Measurements from ENCODE around the gene TNFSF12. TPM values are rescaled to one million over a fixed set of nuclear protein-coding genes. Genes with fewer than 3 reads are reported as not detected.
A peak's percentile ranks its signal among the peaks of the same experiment; 100 is the strongest.

TNFSF12 gene
- polyA plus RNA-seq, 3 donors = 37.7 to 98.3 (median 50.2) TPM

- Mint-ChIP-seq H3K27me3 (ENCODE audit: low read depth in 3 of 3) (peaks cover 0 to 1% (median 1%) of the 10 kb centered on the region in 3 donors), H3K9me3 (no peaks in the 10 kb centered on the region), H3K4me3 (no peak overlapping the region), H3K36me3 (peaks cover 84 to 97% of the 10 kb centered on the region in 2 donors), H3K27ac (peak overlapping the region in 2 of 7 donors; percentile 48 to 74), H3K4me1 (no peaks in the 10 kb centered on the region)
- no peak overlapping the region for H3K27ac ChIP-seq (ENCODE audit: low read depth in 1 of 2, low read length in 2 of 2)
- no peak for DNase-seq
- no peaks in the 10 kb centered on the region for H3K9me3 ChIP-seq (replicated peaks in 1 of 2; ENCODE audit: control insufficient read depth in 1 of 2, insufficient read depth in 1 of 2, low read length in 2 of 2)
- 94% methylated on average over 14 of the region's 14 CpGs for WGBS (ENCODE audit: insufficient coverage)
- no peaks in the 10 kb centered on the region for H3K4me1 ChIP-seq (ENCODE audit: control insufficient read depth in 1 of 2, insufficient read depth in 2 of 2, low read length in 2 of 2)
- TF ChIP-seq CTCF (IDR thresholded peaks at IDR 0.05) = peak; percentile 40
- H3K79me2 ChIP-seq (ENCODE audit: insufficient read depth, low read length) = peaks cover 4% of the 10 kb centered on the region
- no peak overlapping the region for H2AFZ ChIP-seq (ENCODE audit: insufficient read depth, low read depth, low read length, poor library complexity, severe bottlenecking)
- no peak overlapping the region for H3K4me2 ChIP-seq (replicated peaks; ENCODE audit: extremely low read depth, low read length, poor library complexity, severe bottlenecking)
- intact Hi-C loops (cut with micrococcal nuclease) = loop anchor here in 1 of 2 donors (5.0 kb wide), 1 partner anchor 84 kb away; no protein-coding TSS in a partner anchor
- H3K27me3 ChIP-seq (ENCODE audit: control insufficient read depth in 2 of 2, insufficient read depth in 2 of 2, low read length in 2 of 2) = no peaks in the 10 kb centered on the region
- H3K4me3 ChIP-seq (replicated peaks in 1 of 3; ENCODE audit: low read depth in 2 of 3, low read length in 3 of 3) = no peak overlapping the region
- H3K9ac ChIP-seq (ENCODE audit: insufficient read depth, low read length, poor library complexity, severe bottlenecking) = no peak overlapping the region
- peaks cover 37% of the 10 kb centered on the region for H4K20me1 ChIP-seq (ENCODE audit: insufficient read depth, low read length)
- peaks cover 86 to 97% of the 10 kb centered on the region in 2 donors for H3K36me3 ChIP-seq (replicated peaks in 1 of 2; ENCODE audit: control insufficient read depth in 1 of 2, insufficient read depth in 2 of 2, low read length in 2 of 2)
Observed at GRCh38 chr17:7502987-7503386, 45.9 kb upstream of the TNFSF12 start.

GRCh38 chr17:7503521-7503920 is 45.3 kb upstream of the TNFSF12 start:
- Histone ChIP-seq H3K27ac (ENCODE audit: low read depth in 1 of 2, low read length in 2 of 2) (no peak overlapping the region), H3K4me3 (replicated peaks in 1 of 3; ENCODE audit: low read depth in 2 of 3, low read length in 3 of 3) (no peak overlapping the region), H2AFZ (ENCODE audit: insufficient read depth, low read depth, low read length, poor library complexity, severe bottlenecking) (no peak overlapping the region), H3K9me3 (replicated peaks in 1 of 2; ENCODE audit: control insufficient read depth in 1 of 2, insufficient read depth in 1 of 2, low read length in 2 of 2) (no peaks in the 10 kb centered on the region), H3K36me3 (replicated peaks in 1 of 2; ENCODE audit: control insufficient read depth in 1 of 2, insufficient read depth in 2 of 2, low read length in 2 of 2) (peaks cover 86 to 97% of the 10 kb centered on the region in 2 donors), H3K4me1 (ENCODE audit: control insufficient read depth in 1 of 2, insufficient read depth in 2 of 2, low read length in 2 of 2) (no peaks in the 10 kb centered on the region), H3K9ac (ENCODE audit: insufficient read depth, low read length, poor library complexity, severe bottlenecking) (no peak overlapping the region), H3K79me2 (ENCODE audit: insufficient read depth, low read length) (peaks cover 4% of the 10 kb centered on the region), H3K4me2 (replicated peaks; ENCODE audit: extremely low read depth, low read length, poor library complexity, severe bottlenecking) (no peak overlapping the region), H4K20me1 (ENCODE audit: insufficient read depth, low read length) (peaks cover 33% of the 10 kb centered on the region), H3K27me3 (ENCODE audit: control insufficient read depth in 2 of 2, insufficient read depth in 2 of 2, low read length in 2 of 2) (no peaks in the 10 kb centered on the region)
- Mint-ChIP-seq H3K4me3 (no peak overlapping the region), H3K36me3 (peaks cover 84 to 97% of the 10 kb centered on the region in 2 donors), H3K9me3 (no peaks in the 10 kb centered on the region), H3K27ac (peak overlapping the region in 1 of 7 donors; percentile 1), H3K27me3 (ENCODE audit: low read depth in 3 of 3) (peaks cover 1 to 2% (median 1%) of the 10 kb centered on the region in 3 donors), H3K4me1 (no peaks in the 10 kb centered on the region)
- 95% methylated on average over 8 of the region's 8 CpGs for WGBS (ENCODE audit: insufficient coverage)
- no peak for TF ChIP-seq CTCF (IDR thresholded peaks at IDR 0.05)
- intact Hi-C loops (cut with micrococcal nuclease) = loop anchor here in 1 of 2 donors (5.0 kb wide), 1 partner anchor 84 kb away; no protein-coding TSS in a partner anchor
- DNase-seq = no peak
